PC-3 (cell line): ENCODE data around the gene LARP6. TPM values are rescaled to one million over a fixed set of nuclear protein-coding genes. Genes with fewer than 3 reads are reported as not detected.

Experiments used
- ATAC-seq: fragments of 200-7000 bp; cut with Tn5 transposase; 2 replicates; pipeline ENCODE4 v1.9.1; 2020; ENCODE audit warnings: mild to moderate bottlenecking, moderate library complexity
- BruUV-seq: library from RNA; stranded (reverse); fragments of 400-500 nt; replicated peaks from 2 replicates; lab custom pipeline; 2021; lab: Mats Ljungman, UMichigan
- CTCF ChIA-PET: fragments of 300-600 bp; sonication (Branson Sonifier 250); formaldehyde crosslinking; loops from one replicate; lab custom pipeline; 2022; ENCODE audit warnings: antibody characterized with exemption; lab: Charles Lee
- POLR2A ChIA-PET: fragments of 300-600 bp; sonication (Branson Sonifier 250); formaldehyde crosslinking; loops from one replicate; lab custom pipeline; 2022; ENCODE audit warnings: antibody characterized with exemption; ENCODE audit not compliant: unreplicated experiment; lab: Charles Lee
- DNase-seq: peaks from one replicate; pipeline ENCODE4 v3.0.0-alpha.2; 2015
- H2AFZ ChIP-seq: fragments of 300-600 bp; sonication (generic); 2 replicates; pipeline ENCODE4 v1.6.0; 2016; ENCODE audit warnings: antibody characterized with exemption, low read length
- H3F3A ChIP-seq: fragments of 300-600 bp; sonication (generic); one replicate; pipeline ENCODE4 v1.6.0; 2017; ENCODE audit warnings: antibody characterized with exemption, low read length, control low read depth, mild to moderate bottlenecking; ENCODE audit not compliant: unreplicated experiment
- H3K27ac ChIP-seq: fragments of 300-600 bp; sonication (generic); 2 replicates; pipeline ENCODE4 v1.5.1; 2016; ENCODE audit warnings: mild to moderate bottlenecking, low read length
- H3K27me3 ChIP-seq: fragments of 300-600 bp; sonication (generic); 2 replicates; pipeline ENCODE4 v1.6.1; 2016; ENCODE audit warnings: low read length, mixed read lengths
- H3K36me3 ChIP-seq: fragments of 300-600 bp; sonication (generic); 2 replicates; pipeline ENCODE4 v1.6.1; 2016; ENCODE audit warnings: low read depth, mixed run types, low read length, mixed read lengths
- H3K4me1 ChIP-seq: fragments of 300-600 bp; sonication (generic); 2 replicates; pipeline ENCODE4 v1.5.1; 2016; ENCODE audit warnings: low read length; ENCODE audit not compliant: insufficient read depth
- H3K4me2 ChIP-seq: fragments of 300-600 bp; sonication (generic); 2 replicates; pipeline ENCODE4 v1.6.0; 2016; ENCODE audit warnings: low read length
- H3K4me3 ChIP-seq: fragments of 300-600 bp; sonication (generic); 2 replicates; pipeline ENCODE4 v1.5.1; 2016; ENCODE audit warnings: mild to moderate bottlenecking, low read length, mixed read lengths
- H3K79me2 ChIP-seq: fragments of 300-600 bp; sonication (generic); 2 replicates; pipeline ENCODE4 v1.6.1; 2017; ENCODE audit warnings: low read length, mixed read lengths
- H3K9ac ChIP-seq: fragments of 300-600 bp; sonication (generic); 2 replicates; pipeline ENCODE4 v1.6.0; 2016; ENCODE audit warnings: mild to moderate bottlenecking, low read length
- H3K9me2 ChIP-seq: fragments of 300-600 bp; sonication (generic); replicated peaks from 2 replicates; pipeline ENCODE4 v1.6.1; 2016; ENCODE audit warnings: mixed run types, low read length, mixed read lengths
- H3K9me3 ChIP-seq: fragments of 300-600 bp; sonication (generic); 2 replicates; pipeline ENCODE4 v1.6.1; 2016; ENCODE audit warnings: low read length, mixed read lengths
- H4K20me1 ChIP-seq: fragments of 300-600 bp; sonication (generic); 2 replicates; pipeline ENCODE4 v1.6.1; 2016; ENCODE audit warnings: low read length, mixed read lengths
- CTCF ChIP-seq: fragments of 300-600 bp; sonication (generic); conservative IDR thresholded peaks from 2 replicates; pipeline ENCODE4 v1.5.1; 2017; ENCODE audit warnings: antibody characterized with exemption, low read depth, mild to moderate bottlenecking, low read length
- EZH2 ChIP-seq: fragments of 300-600 bp; sonication (generic); IDR thresholded peaks from one replicate; pipeline ENCODE4 v1.6.1; 2017; ENCODE audit warnings: antibody characterized with exemption, mild to moderate bottlenecking, low read length; ENCODE audit not compliant: unreplicated experiment
- EZH2phosphoT487 ChIP-seq: fragments of 300-600 bp; sonication (generic); IDR thresholded peaks from 2 replicates; pipeline ENCODE4 v1.6.1; 2018; ENCODE audit warnings: mild to moderate bottlenecking, antibody characterized with exemption, low read length, borderline replicate concordance
- intact Hi-C: fragments of 100-400 bp; cut with micrococcal nuclease; formaldehyde crosslinking; loops from 2 replicates; pipeline ENCODE4 v1.9.0; 2023
- total RNA-seq: library from RNA; depleted of rRNA; stranded (reverse); fragments of >200 nt; gene quantifications from 2 replicates; pipeline ENCODE4 v1.2.3, GENCODE V29; 2014

The LARP6 gene
- total RNA-seq, 1 experiment from 2014 or later, result 133 TPM

GRCh38 chr15:70854666-70854976 is 664 bp upstream of the LARP6 start:
- intact Hi-C loops, result no loop called here
- ChIA-PET POLR2A (interaction anchor here (0.6 kb wide), 1 partner anchor 93 kb away, joined by 3 read pairs; no protein-coding TSS in a partner anchor), CTCF (interaction anchor here (0.6 to 1.0 kb wide), 3 partner anchors 20 to 35 kb away, joined by 3 to 7 read pairs (median 5); no protein-coding TSS in a partner anchor)
- peak overlapping the region; percentile 94 for H2AFZ ChIP-seq
- peaks cover 14% of the 10 kb centered on the region for H3K36me3 ChIP-seq
- no peaks in the 10 kb centered on the region for H3K9me2 ChIP-seq
- peak overlapping the region; percentile 86 for H3K4me3 ChIP-seq
- H4K20me1 ChIP-seq, result peaks cover 5% of the 10 kb centered on the region; the same call in 1 of the 2 replicates
- peak overlapping the region; percentile 81 for H3K9ac ChIP-seq
- peaks cover 47% of the 10 kb centered on the region for H3K4me1 ChIP-seq
- peak overlapping the region; percentile 98 for H3K4me2 ChIP-seq
- BruUV-seq, result TSS peak; percentile 38
- DNase-seq, result peak; percentile 62
- ATAC-seq, result peak; percentile 21
- H3K9me3 ChIP-seq, result no peaks in the 10 kb centered on the region
- H3K27me3 ChIP-seq, result no peaks in the 10 kb centered on the region
- peak overlapping the region; percentile 71 for H3K27ac ChIP-seq
- TF ChIP-seq EZH2 (no peak), EZH2phosphoT487 (no peak), CTCF (peak; percentile 52; the same call in 1 of the 2 replicates)
- peaks cover 41% of the 10 kb centered on the region for H3K79me2 ChIP-seq
- H3F3A ChIP-seq, result no peaks in the 10 kb centered on the region

- POLR2A ChIA-PET, result interaction anchor here (0.6 kb wide), 1 partner anchor 26 kb away, joined by 3 read pairs; no protein-coding TSS in a partner anchor
Observed at GRCh38 chr15:70853318-70853972, 512 bp downstream of the LARP6 start.

More at GRCh38 chr15:70853318-70853972, 512 bp downstream of the LARP6 start:
- Histone ChIP-seq H3K27me3 (no peaks in the 10 kb centered on the region), H3K4me2 (peak overlapping the region; percentile 89), H3K36me3 (peaks cover 14% of the 10 kb centered on the region), H3K79me2 (peaks cover 44% of the 10 kb centered on the region), H3K9me2 (no peaks in the 10 kb centered on the region), H3K27ac (peak overlapping the region; percentile 80), H3K9ac (peak overlapping the region; percentile 81), H3K9me3 (no peaks in the 10 kb centered on the region), H3K4me1 (peaks cover 47% of the 10 kb centered on the region), H4K20me1 (peaks cover 5% of the 10 kb centered on the region; the same call in 1 of the 2 replicates), H3F3A (no peaks in the 10 kb centered on the region), H2AFZ (peak overlapping the region; percentile 67; the same call in 1 of the 2 replicates), H3K4me3 (peak overlapping the region; percentile 86)
- BruUV-seq, result no TSS peak
- CTCF ChIA-PET, result interaction anchor here (1.0 kb wide), 1 partner anchor 21 kb away, joined by 7 read pairs; no protein-coding TSS in a partner anchor
- TF ChIP-seq CTCF (no peak), EZH2phosphoT487 (no peak), EZH2 (no peak)
- peak; percentile 32 for DNase-seq
- ATAC-seq, result peak; percentile 23
- intact Hi-C loops, result no loop called here
